Measurements from ENCODE around the gene CHI3L1. TPM values are rescaled to one million over a fixed set of nuclear protein-coding genes. Genes with fewer than 3 reads are reported as not detected.
A peak's percentile ranks its signal among the peaks of the same experiment; 100 is the strongest.

The CHI3L1 gene
- total and polyA plus RNA-seq, 11 donors = 0.15 to 27.1 (median 1.3) TPM; not detected in 1

GRCh38 chr1:203168991-203169390 is 17.5 kb downstream of the CHI3L1 start:
- peak in 1 of 5 donors; percentile 21 for DNase-seq
- intact Hi-C loops (cut with DNase I) = no loop called here
- Histone ChIP-seq H3K4me1 (no peaks in the 10 kb centered on the region), H3K36me3 (peaks cover 0 to 5% (median 0%) of the 10 kb centered on the region in 9 donors), H3K27ac (no peak overlapping the region), H3K27me3 (peaks cover 0 to 3% (median 0%) of the 10 kb centered on the region in 9 donors), H3K9me3 (no peaks in the 10 kb centered on the region), H3K4me3 (no peak overlapping the region)
- 88 to 97% (median 96%) methylated on average over 7 to 9 of the region's 9 CpGs for WGBS, 4 donors
- ATAC-seq = no peak
- no peak for TF ChIP-seq POLR2A (IDR thresholded peaks at IDR 0.05)
- TF ChIP-seq CTCF (IDR thresholded peaks at IDR 0.05) = no peak

- peak in 1 of 5 donors; percentile 20 for DNase-seq
- 89 to 96% (median 93%) methylated on average over 9 to 12 of the region's 12 CpGs for WGBS, 4 donors
Observed at GRCh38 chr1:203168256-203168786, 18.2 kb downstream of the CHI3L1 start.

GRCh38 chr1:203167913-203168200 is 18.6 kb downstream of the CHI3L1 start:
- no peak overlapping the region for H3K27ac ChIP-seq
- ATAC-seq (no peak), DNase-seq (peak in 1 of 5 donors; percentile 33)
- H3K27me3 ChIP-seq = peaks cover 0 to 3% (median 0%) of the 10 kb centered on the region in 9 donors
- intact Hi-C loops (cut with DNase I) = no loop called here
- no peak overlapping the region for H3K4me3 ChIP-seq
- 71 to 95% (median 93%) methylated on average over 1 to 5 of the region's 5 CpGs for WGBS, 4 donors
- H3K9me3 ChIP-seq = no peaks in the 10 kb centered on the region
- peaks cover 0 to 5% (median 0%) of the 10 kb centered on the region in 9 donors for H3K36me3 ChIP-seq
- H3K4me1 ChIP-seq = no peaks in the 10 kb centered on the region
- TF ChIP-seq POLR2A (IDR thresholded peaks at IDR 0.05) (no peak), CTCF (IDR thresholded peaks at IDR 0.05) (no peak)

More at GRCh38 chr1:203168256-203168786, 18.2 kb downstream of the CHI3L1 start:
- Histone ChIP-seq H3K27me3 (peaks cover 0 to 3% (median 0%) of the 10 kb centered on the region in 9 donors), H3K9me3 (no peaks in the 10 kb centered on the region), H3K4me3 (no peak overlapping the region), H3K27ac (no peak overlapping the region), H3K36me3 (peaks cover 0 to 5% (median 0%) of the 10 kb centered on the region in 9 donors), H3K4me1 (no peaks in the 10 kb centered on the region)
- no peak for ATAC-seq
- TF ChIP-seq POLR2A (IDR thresholded peaks at IDR 0.05) (no peak), CTCF (IDR thresholded peaks at IDR 0.05) (no peak)
- intact Hi-C loops (cut with DNase I) = no loop called here

- no peak overlapping the region for H3K27ac ChIP-seq
- peaks cover 0 to 5% (median 0%) of the 10 kb centered on the region in 9 donors for H3K36me3 ChIP-seq
- no peaks in the 10 kb centered on the region for H3K9me3 ChIP-seq
- DNase-seq (peak in 1 of 5 donors; percentile 33), ATAC-seq (no peak)
- no peaks in the 10 kb centered on the region for H3K4me1 ChIP-seq
- intact Hi-C loops (cut with DNase I) = no loop called here
- 78 to 84% (median 81%) methylated on average over 20 to 23 of the region's 23 CpGs for WGBS, 4 donors
- peaks cover 0 to 3% (median 0%) of the 10 kb centered on the region in 9 donors for H3K27me3 ChIP-seq
- no peak for TF ChIP-seq CTCF (IDR thresholded peaks at IDR 0.05)
- no peak overlapping the region for H3K4me3 ChIP-seq
Observed at GRCh38 chr1:203167026-203167912, 19.2 kb downstream of the CHI3L1 start.
